Measurements from ENCODE around the gene STOML1. TPM values are rescaled to one million over a fixed set of nuclear protein-coding genes. Genes with fewer than 3 reads are reported as not detected.

The STOML1 gene
- total and polyA plus RNA-seq, 2 donors: 13.0 to 19.1 TPM

DNA sequence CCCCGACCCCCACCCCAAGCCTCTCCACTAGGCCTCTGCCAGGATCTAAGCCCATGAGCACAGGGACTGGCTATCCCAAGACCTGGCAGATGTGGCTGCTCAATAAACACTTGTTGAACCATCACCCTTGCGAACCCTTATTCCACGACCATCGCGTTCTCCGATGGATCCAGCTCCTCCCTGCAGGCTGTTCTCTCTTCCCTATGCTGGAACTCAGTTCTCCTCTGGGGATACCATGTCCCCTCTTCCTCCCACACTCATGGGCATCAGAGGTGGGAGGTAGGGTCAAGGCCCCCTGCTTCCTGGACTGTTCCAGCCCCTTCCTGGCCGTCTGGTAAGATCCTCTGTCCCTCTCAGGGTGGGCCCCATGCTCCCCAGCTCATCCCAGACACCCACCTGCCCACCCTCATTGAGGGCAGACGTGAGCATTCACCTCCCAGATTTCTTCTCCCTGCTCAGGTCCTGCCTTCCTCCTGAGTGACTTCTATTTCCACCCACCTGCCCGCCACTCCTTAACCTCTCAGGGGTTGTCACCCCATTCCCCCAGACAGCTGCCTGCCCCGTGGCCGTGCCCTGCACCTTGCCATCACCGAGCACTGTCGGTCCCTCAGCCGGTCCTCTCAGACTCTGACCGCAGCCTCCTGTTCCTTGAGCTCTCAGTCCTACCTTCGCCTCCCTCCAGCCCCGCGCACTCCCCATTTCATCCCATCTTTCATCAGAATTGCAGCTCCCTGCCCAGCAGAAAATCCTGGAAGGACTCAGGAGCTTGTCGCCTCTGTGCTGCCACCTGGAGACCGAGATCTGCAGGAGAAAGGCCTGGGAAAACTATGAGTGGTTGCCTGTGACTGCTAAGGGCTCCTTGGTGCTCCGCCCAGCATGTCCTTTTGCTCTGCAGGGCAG is 44.4 kb upstream of the STOML1 start:
- DNase-seq (ENCODE audit: low read depth in 6 of 9, low spot score in 9 of 9): no peak
- 97% methylated on average over 21 of the region's 21 CpGs for WGBS
- no peak overlapping the region for H3K27ac ChIP-seq (ENCODE audit: low read depth in 1 of 2, low read length in 1 of 2)
- no peak overlapping the region for H3K4me3 ChIP-seq (ENCODE audit: low read length in 2 of 2)
- H3K4me1 ChIP-seq (ENCODE audit: control insufficient read depth in 2 of 2, insufficient read depth in 2 of 2, low read length in 2 of 2): peaks cover 0 to 4% of the 10 kb centered on the region in 2 donors
- peaks cover 38 to 56% of the 10 kb centered on the region in 2 donors for H3K36me3 ChIP-seq (ENCODE audit: control insufficient read depth in 2 of 2, insufficient read depth in 2 of 2, low read length in 1 of 2)
- no peaks in the 10 kb centered on the region for H3K9me3 ChIP-seq (ENCODE audit: control insufficient read depth in 2 of 2, insufficient read depth in 1 of 2, low read length in 1 of 2)
- H3K27me3 ChIP-seq (ENCODE audit: control insufficient read depth in 2 of 2, insufficient read depth in 1 of 2, low read length in 1 of 2): no peaks in the 10 kb centered on the region

GRCh38 chr15:74035121-74036017 is 43.3 kb upstream of the STOML1 start:
- DNase-seq (ENCODE audit: low read depth in 6 of 9, low spot score in 9 of 9): no peak
- 98% methylated on average over 28 of the region's 28 CpGs for WGBS
- no peak overlapping the region for H3K27ac ChIP-seq (ENCODE audit: low read depth in 1 of 2, low read length in 1 of 2)
- H3K27me3 ChIP-seq (ENCODE audit: control insufficient read depth in 2 of 2, insufficient read depth in 1 of 2, low read length in 1 of 2): no peaks in the 10 kb centered on the region
- H3K36me3 ChIP-seq (ENCODE audit: control insufficient read depth in 2 of 2, insufficient read depth in 2 of 2, low read length in 1 of 2): peaks cover 38 to 56% of the 10 kb centered on the region in 2 donors
- peaks cover 0 to 4% of the 10 kb centered on the region in 2 donors for H3K4me1 ChIP-seq (ENCODE audit: control insufficient read depth in 2 of 2, insufficient read depth in 2 of 2, low read length in 2 of 2)
- H3K4me3 ChIP-seq (ENCODE audit: low read length in 2 of 2): no peak overlapping the region
- no peaks in the 10 kb centered on the region for H3K9me3 ChIP-seq (ENCODE audit: control insufficient read depth in 2 of 2, insufficient read depth in 1 of 2, low read length in 1 of 2)

GRCh38 chr15:74034206-74034755 is 42.2 kb upstream of the STOML1 start:
- Histone ChIP-seq H3K27ac (ENCODE audit: low read depth in 1 of 2, low read length in 1 of 2) (no peak overlapping the region), H3K36me3 (ENCODE audit: control insufficient read depth in 2 of 2, insufficient read depth in 2 of 2, low read length in 1 of 2) (peaks cover 38 to 65% of the 10 kb centered on the region in 2 donors), H3K9me3 (ENCODE audit: control insufficient read depth in 2 of 2, insufficient read depth in 1 of 2, low read length in 1 of 2) (no peaks in the 10 kb centered on the region), H3K27me3 (ENCODE audit: control insufficient read depth in 2 of 2, insufficient read depth in 1 of 2, low read length in 1 of 2) (no peaks in the 10 kb centered on the region), H3K4me3 (ENCODE audit: low read length in 2 of 2) (no peak overlapping the region), H3K4me1 (ENCODE audit: control insufficient read depth in 2 of 2, insufficient read depth in 2 of 2, low read length in 2 of 2) (peaks cover 0 to 4% of the 10 kb centered on the region in 2 donors)
- no peak for DNase-seq (ENCODE audit: low read depth in 6 of 9, low spot score in 9 of 9)
- 99% methylated on average over 10 of the region's 10 CpGs for WGBS

- Histone ChIP-seq H3K9me3 (ENCODE audit: control insufficient read depth in 2 of 2, insufficient read depth in 1 of 2, low read length in 1 of 2) (no peaks in the 10 kb centered on the region), H3K36me3 (ENCODE audit: control insufficient read depth in 2 of 2, insufficient read depth in 2 of 2, low read length in 1 of 2) (peaks cover 48 to 67% of the 10 kb centered on the region in 2 donors), H3K4me3 (ENCODE audit: low read length in 2 of 2) (no peak overlapping the region), H3K27me3 (ENCODE audit: control insufficient read depth in 2 of 2, insufficient read depth in 1 of 2, low read length in 1 of 2) (no peaks in the 10 kb centered on the region), H3K4me1 (ENCODE audit: control insufficient read depth in 2 of 2, insufficient read depth in 2 of 2, low read length in 2 of 2) (peaks cover 0 to 4% of the 10 kb centered on the region in 2 donors), H3K27ac (ENCODE audit: low read depth in 1 of 2, low read length in 1 of 2) (no peak overlapping the region)
- no peak for DNase-seq (ENCODE audit: low read depth in 6 of 9, low spot score in 9 of 9)
- 86% methylated on average over 16 of the region's 16 CpGs for WGBS
Observed at GRCh38 chr15:74032606-74033561, 40.8 kb upstream of the STOML1 start.

DNA sequence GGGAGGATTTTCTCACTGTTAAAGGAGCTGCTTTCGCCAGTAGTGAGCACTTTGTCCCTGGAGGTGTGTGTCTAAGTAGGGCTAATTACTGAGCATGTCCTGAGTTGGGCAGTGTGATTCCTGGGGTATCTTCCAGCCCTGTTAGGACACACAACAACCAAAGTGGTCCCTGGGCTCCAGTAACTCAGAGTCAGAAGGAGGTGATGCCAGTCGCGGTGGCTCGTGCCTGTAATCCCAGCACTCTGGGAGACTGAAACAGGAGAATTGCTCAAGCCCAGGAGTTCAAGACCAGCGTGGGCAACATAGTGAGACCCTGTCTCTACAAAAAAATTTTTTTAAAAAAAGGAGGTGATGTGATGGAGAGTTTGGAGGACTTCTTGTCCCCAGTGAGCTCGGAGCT is 40.0 kb upstream of the STOML1 start:
- Histone ChIP-seq H3K27me3 (ENCODE audit: control insufficient read depth in 2 of 2, insufficient read depth in 1 of 2, low read length in 1 of 2) (no peaks in the 10 kb centered on the region), H3K9me3 (ENCODE audit: control insufficient read depth in 2 of 2, insufficient read depth in 1 of 2, low read length in 1 of 2) (no peaks in the 10 kb centered on the region), H3K4me1 (ENCODE audit: control insufficient read depth in 2 of 2, insufficient read depth in 2 of 2, low read length in 2 of 2) (peaks cover 0 to 1% of the 10 kb centered on the region in 2 donors), H3K4me3 (ENCODE audit: low read length in 2 of 2) (no peak overlapping the region), H3K36me3 (ENCODE audit: control insufficient read depth in 2 of 2, insufficient read depth in 2 of 2, low read length in 1 of 2) (peaks cover 56 to 67% of the 10 kb centered on the region in 2 donors), H3K27ac (ENCODE audit: low read depth in 1 of 2, low read length in 1 of 2) (no peak overlapping the region)
- WGBS: 98% methylated on average over 6 of the region's 6 CpGs
- no peak for DNase-seq (ENCODE audit: low read depth in 6 of 9, low spot score in 9 of 9)

- DNase-seq (ENCODE audit: low read depth in 6 of 9, low spot score in 9 of 9): no peak
- WGBS: 98% methylated on average over 3 of the region's 3 CpGs
Observed at GRCh38 chr15:74028646-74029045, 36.6 kb upstream of the STOML1 start.

GRCh38 chr15:74027688-74028087 is 35.6 kb upstream of the STOML1 start:
- Histone ChIP-seq H3K4me1 (ENCODE audit: control insufficient read depth in 2 of 2, insufficient read depth in 2 of 2, low read length in 2 of 2) (no peaks in the 10 kb centered on the region), H3K27me3 (ENCODE audit: control insufficient read depth in 2 of 2, insufficient read depth in 1 of 2, low read length in 1 of 2) (no peaks in the 10 kb centered on the region), H3K27ac (ENCODE audit: low read depth in 1 of 2, low read length in 1 of 2) (no peak overlapping the region), H3K9me3 (ENCODE audit: control insufficient read depth in 2 of 2, insufficient read depth in 1 of 2, low read length in 1 of 2) (no peaks in the 10 kb centered on the region), H3K36me3 (ENCODE audit: control insufficient read depth in 2 of 2, insufficient read depth in 2 of 2, low read length in 1 of 2) (peaks cover 58 to 64% of the 10 kb centered on the region in 2 donors), H3K4me3 (ENCODE audit: low read length in 2 of 2) (no peak overlapping the region)
- DNase-seq (ENCODE audit: low read depth in 6 of 9, low spot score in 9 of 9): no peak
- 94% methylated on average over 3 of the region's 3 CpGs for WGBS

More at GRCh38 chr15:74028646-74029045, 36.6 kb upstream of the STOML1 start:
- Histone ChIP-seq H3K36me3 (ENCODE audit: control insufficient read depth in 2 of 2, insufficient read depth in 2 of 2, low read length in 1 of 2) (peaks cover 56 to 64% of the 10 kb centered on the region in 2 donors), H3K4me1 (ENCODE audit: control insufficient read depth in 2 of 2, insufficient read depth in 2 of 2, low read length in 2 of 2) (no peaks in the 10 kb centered on the region), H3K27ac (ENCODE audit: low read depth in 1 of 2, low read length in 1 of 2) (no peak overlapping the region), H3K9me3 (ENCODE audit: control insufficient read depth in 2 of 2, insufficient read depth in 1 of 2, low read length in 1 of 2) (no peaks in the 10 kb centered on the region), H3K27me3 (ENCODE audit: control insufficient read depth in 2 of 2, insufficient read depth in 1 of 2, low read length in 1 of 2) (no peaks in the 10 kb centered on the region), H3K4me3 (ENCODE audit: low read length in 2 of 2) (no peak overlapping the region)

GRCh38 chr15:74025436-74025835 is 33.3 kb upstream of the STOML1 start:
- Histone ChIP-seq H3K27me3 (ENCODE audit: control insufficient read depth in 2 of 2, insufficient read depth in 1 of 2, low read length in 1 of 2) (no peaks in the 10 kb centered on the region), H3K36me3 (ENCODE audit: control insufficient read depth in 2 of 2, insufficient read depth in 2 of 2, low read length in 1 of 2) (peaks cover 57 to 63% of the 10 kb centered on the region in 2 donors), H3K27ac (ENCODE audit: low read depth in 1 of 2, low read length in 1 of 2) (no peak overlapping the region), H3K9me3 (ENCODE audit: control insufficient read depth in 2 of 2, insufficient read depth in 1 of 2, low read length in 1 of 2) (no peaks in the 10 kb centered on the region), H3K4me3 (ENCODE audit: low read length in 2 of 2) (no peak overlapping the region), H3K4me1 (ENCODE audit: control insufficient read depth in 2 of 2, insufficient read depth in 2 of 2, low read length in 2 of 2) (no peaks in the 10 kb centered on the region)
- 95% methylated on average over 5 of the region's 5 CpGs for WGBS
- DNase-seq (ENCODE audit: low read depth in 6 of 9, low spot score in 9 of 9): no peak

Measured in thymus (tissue), 11 donors.